ENCODE results near the gene C14orf39. TPM values are rescaled to one million over a fixed set of nuclear protein-coding genes. Genes with fewer than 3 reads are reported as not detected.
"Not testable (repeated sequence)": the region's sequence is repeated elsewhere in the genome, so short reads cannot be mapped to it uniquely, and the experiment has no call there.

C14orf39 gene
- total RNA-seq, 2 donors from 2014 or later: 0.97 to 1.3 TPM

- H3K27me3 ChIP-seq (ENCODE audit: control insufficient read depth, insufficient read depth, low read length, poor library complexity, severe bottlenecking): peaks cover 55% of the 10 kb centered on the region
- Mint-ChIP-seq H3K4me3 (peak overlapping the region; percentile 68), H3K27ac (no peak overlapping the region), H3K36me3 (ENCODE audit: low read depth) (peaks cover 2% of the 10 kb centered on the region), H3K9me3 (peaks cover 7% of the 10 kb centered on the region), H3K27me3 (ENCODE audit: insufficient read depth) (peaks cover 11% of the 10 kb centered on the region), H3K4me1 (no peaks in the 10 kb centered on the region)
- H3K9me3 ChIP-seq (ENCODE audit: control insufficient read depth, low read length): peaks cover 8% of the 10 kb centered on the region
- 13 to 17% methylated on average over 19 to 25 of the region's 25 CpGs for WGBS, 2 experiments (ENCODE audit: insufficient coverage in 1 of 2, insufficient read length in 1 of 2)
- H3K36me3 ChIP-seq (ENCODE audit: control insufficient read depth, insufficient read depth, low read length): no peaks in the 10 kb centered on the region
- peak; percentile 60 for DNase-seq
- TF ChIP-seq, protein P1, sequence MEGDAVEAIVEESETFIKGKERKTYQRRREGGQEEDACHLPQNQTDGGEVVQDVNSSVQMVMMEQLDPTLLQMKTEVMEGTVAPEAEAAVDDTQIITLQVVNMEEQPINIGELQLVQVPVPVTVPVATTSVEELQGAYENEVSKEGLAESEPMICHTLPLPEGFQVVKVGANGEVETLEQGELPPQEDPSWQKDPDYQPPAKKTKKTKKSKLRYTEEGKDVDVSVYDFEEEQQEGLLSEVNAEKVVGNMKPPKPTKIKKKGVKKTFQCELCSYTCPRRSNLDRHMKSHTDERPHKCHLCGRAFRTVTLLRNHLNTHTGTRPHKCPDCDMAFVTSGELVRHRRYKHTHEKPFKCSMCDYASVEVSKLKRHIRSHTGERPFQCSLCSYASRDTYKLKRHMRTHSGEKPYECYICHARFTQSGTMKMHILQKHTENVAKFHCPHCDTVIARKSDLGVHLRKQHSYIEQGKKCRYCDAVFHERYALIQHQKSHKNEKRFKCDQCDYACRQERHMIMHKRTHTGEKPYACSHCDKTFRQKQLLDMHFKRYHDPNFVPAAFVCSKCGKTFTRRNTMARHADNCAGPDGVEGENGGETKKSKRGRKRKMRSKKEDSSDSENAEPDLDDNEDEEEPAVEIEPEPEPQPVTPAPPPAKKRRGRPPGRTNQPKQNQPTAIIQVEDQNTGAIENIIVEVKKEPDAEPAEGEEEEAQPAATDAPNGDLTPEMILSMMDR (conservative IDR thresholded peaks at IDR 0.05): no peak
- no peaks in the 10 kb centered on the region for H3K4me1 ChIP-seq (ENCODE audit: control insufficient read depth, insufficient read depth, low read length)
- H3K27ac ChIP-seq (ENCODE audit: low read depth, low read length): no peak overlapping the region
- H3K4me3 ChIP-seq (ENCODE audit: low read length): peak overlapping the region; percentile 76
- H3K9ac ChIP-seq (ENCODE audit: extremely low read depth, low read length, poor library complexity, severe bottlenecking): peak overlapping the region; percentile 4
Measured at GRCh38 chr14:60485057-60485597, 736 bp downstream of the C14orf39 start.

GRCh38 chr14:60482743-60483142 is 3.1 kb downstream of the C14orf39 start:
- H3K27me3 ChIP-seq (ENCODE audit: control insufficient read depth, insufficient read depth, low read length, poor library complexity, severe bottlenecking): peaks cover 31% of the 10 kb centered on the region
- H3K9me3 Mint-ChIP-seq: peaks cover 11% of the 10 kb centered on the region
- H3K27ac Mint-ChIP-seq: no peak overlapping the region
- H3K36me3 Mint-ChIP-seq (ENCODE audit: low read depth): peaks cover 2% of the 10 kb centered on the region
- TF ChIP-seq, protein P1 (conservative IDR thresholded peaks at IDR 0.05): no peak
- H3K27me3 Mint-ChIP-seq (ENCODE audit: insufficient read depth): peaks cover 11% of the 10 kb centered on the region
- peaks cover 8% of the 10 kb centered on the region for H3K9me3 ChIP-seq (ENCODE audit: control insufficient read depth, low read length)
- H3K27ac ChIP-seq (ENCODE audit: low read depth, low read length): no peak overlapping the region
- no peaks in the 10 kb centered on the region for H3K4me1 Mint-ChIP-seq
- no peak for DNase-seq
- H3K4me1 ChIP-seq (ENCODE audit: control insufficient read depth, insufficient read depth, low read length): no peaks in the 10 kb centered on the region
- WGBS, 2 experiments (ENCODE audit: insufficient coverage in 1 of 2, insufficient read length in 1 of 2): no CpG with 5 or more reads among the region's 1 CpG
- H3K4me3 Mint-ChIP-seq: no peak overlapping the region
- no peak overlapping the region for H3K9ac ChIP-seq (ENCODE audit: extremely low read depth, low read length, poor library complexity, severe bottlenecking)
- no peak overlapping the region for H3K4me3 ChIP-seq (ENCODE audit: low read length)
- no peaks in the 10 kb centered on the region for H3K36me3 ChIP-seq (ENCODE audit: control insufficient read depth, insufficient read depth, low read length)

DNA sequence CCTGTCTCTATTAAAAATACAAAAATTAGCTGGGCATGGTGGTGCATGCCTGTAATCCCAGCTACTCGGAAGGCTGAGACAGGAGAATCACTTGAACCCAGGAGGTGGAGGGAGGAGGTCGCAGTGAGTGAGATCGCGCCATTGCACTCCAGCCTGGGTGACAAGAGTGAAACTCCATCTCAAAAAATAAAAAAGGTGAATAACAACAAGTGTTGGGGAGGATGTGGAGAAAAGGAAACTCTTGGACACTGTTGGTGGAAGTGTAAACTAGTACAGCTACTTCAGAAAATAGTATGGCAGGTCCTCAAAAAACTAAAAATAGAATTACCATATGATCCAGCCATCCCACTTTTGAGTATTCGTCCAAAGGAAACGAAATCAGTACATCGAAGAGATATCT is 5.6 kb downstream of the C14orf39 start:
- H3K27ac ChIP-seq (ENCODE audit: low read depth, low read length); H3K4me1 ChIP-seq (ENCODE audit: control insufficient read depth, insufficient read depth, low read length); H3K4me3 Mint-ChIP-seq; H3K36me3 ChIP-seq (ENCODE audit: control insufficient read depth, insufficient read depth, low read length); H3K36me3 Mint-ChIP-seq (ENCODE audit: low read depth); H3K4me3 ChIP-seq (ENCODE audit: low read length); H3K27ac Mint-ChIP-seq; H3K4me1 Mint-ChIP-seq; H3K27me3 Mint-ChIP-seq (ENCODE audit: insufficient read depth); H3K27me3 ChIP-seq (ENCODE audit: control insufficient read depth, insufficient read depth, low read length, poor library complexity, severe bottlenecking); H3K9ac ChIP-seq (ENCODE audit: extremely low read depth, low read length, poor library complexity, severe bottlenecking); DNase-seq: not testable (repeated sequence)
- peaks cover 11% of the 10 kb centered on the region for H3K9me3 Mint-ChIP-seq
- H3K9me3 ChIP-seq (ENCODE audit: control insufficient read depth, low read length): peaks cover 13% of the 10 kb centered on the region
- 88 to 92% methylated on average over 4 to 7 of the region's 7 CpGs for WGBS, 2 experiments (ENCODE audit: insufficient coverage in 1 of 2, insufficient read length in 1 of 2)

- TF ChIP-seq, protein P1 (conservative IDR thresholded peaks at IDR 0.05): no peak
Measured at GRCh38 chr14:60455875-60456274, 30.0 kb downstream of the C14orf39 start.

More at GRCh38 chr14:60455875-60456274, 30.0 kb downstream of the C14orf39 start:
- Mint-ChIP-seq H3K4me1 (no peaks in the 10 kb centered on the region), H3K4me3 (no peak overlapping the region), H3K27me3 (ENCODE audit: insufficient read depth) (no peaks in the 10 kb centered on the region), H3K36me3 (ENCODE audit: low read depth) (no peaks in the 10 kb centered on the region), H3K9me3 (no peaks in the 10 kb centered on the region), H3K27ac (no peak overlapping the region)
- no peaks in the 10 kb centered on the region for H3K4me1 ChIP-seq (ENCODE audit: control insufficient read depth, insufficient read depth, low read length)
- no peaks in the 10 kb centered on the region for H3K9me3 ChIP-seq (ENCODE audit: control insufficient read depth, low read length)
- DNase-seq: no peak
- no peaks in the 10 kb centered on the region for H3K36me3 ChIP-seq (ENCODE audit: control insufficient read depth, insufficient read depth, low read length)
- no peak overlapping the region for H3K9ac ChIP-seq (ENCODE audit: extremely low read depth, low read length, poor library complexity, severe bottlenecking)
- H3K27ac ChIP-seq (ENCODE audit: low read depth, low read length): no peak overlapping the region
- no peak overlapping the region for H3K4me3 ChIP-seq (ENCODE audit: low read length)
- H3K27me3 ChIP-seq (ENCODE audit: control insufficient read depth, insufficient read depth, low read length, poor library complexity, severe bottlenecking): peaks cover 18% of the 10 kb centered on the region
- WGBS, 2 experiments (ENCODE audit: insufficient coverage in 1 of 2, insufficient read length in 1 of 2): 81 to 100% methylated on average over 1 to 4 of the region's 4 CpGs

All from endodermal cell (in vitro differentiated cells).